HepG2 (cell line): ENCODE results near the gene TK1. TPM values are rescaled to one million over a fixed set of nuclear protein-coding genes. Genes with fewer than 3 reads are reported as not detected.

Experiments used
- CHCHD3 ChIP-seq: sonication (generic); formaldehyde crosslinking; IDR thresholded peaks from 2 replicates; pipeline ENCODE4 v1.8.0; 2022; ENCODE audit warnings: mild to moderate bottlenecking, missing genetic modification reagents, moderate library complexity
- ESRRA ChIP-seq: sonication (generic); formaldehyde crosslinking; IDR thresholded peaks from 2 replicates; pipeline ENCODE4 v1.5.1; 2020; ENCODE audit warnings: mild to moderate bottlenecking, low read depth, missing genetic modification reagents
- EZH2 ChIP-seq: conservative IDR thresholded peaks from 2 replicates; pipeline ENCODE4 v1.6.1; 2012; ENCODE audit warnings: mild to moderate bottlenecking, low read depth, low read length, moderate library complexity
- GZF1 ChIP-seq: sonication (generic); formaldehyde crosslinking; IDR thresholded peaks from 2 replicates; pipeline ENCODE4 v1.5.1; 2020; ENCODE audit warnings: mild to moderate bottlenecking, missing genetic modification reagents
- HDAC2 ChIP-seq: sonication (generic); formaldehyde crosslinking; IDR thresholded peaks from 2 replicates; pipeline ENCODE4 v1.4.0; 2020; ENCODE audit warnings: missing genetic modification reagents
- HNF1A ChIP-seq, 2 experiments: sonication (generic) in 1 of 2; formaldehyde crosslinking in 1 of 2; IDR thresholded peaks; 2 replicates each; pipeline versions ENCODE4 v1.4.0 to v1.6.1; 2016 to 2020; ENCODE audit warnings: borderline replicate concordance in 1 of 2, low read depth in 1 of 2, mild to moderate bottlenecking in 1 of 2, missing genetic modification reagents in 1 of 2
- IRF1 ChIP-seq: sonication (generic); formaldehyde crosslinking; IDR thresholded peaks from 2 replicates; pipeline ENCODE4 v1.4.0; 2020; ENCODE audit warnings: low read depth, mild to moderate bottlenecking, missing genetic modification reagents
- MIXL1 ChIP-seq: IDR thresholded peaks from 2 replicates; pipeline ENCODE4 v1.6.1; 2016
- PITX1 ChIP-seq: sonication (generic); formaldehyde crosslinking; IDR thresholded peaks from 2 replicates; pipeline ENCODE4 v1.5.1; 2020; ENCODE audit warnings: mild to moderate bottlenecking, missing genetic modification reagents
- POLR2AphosphoS2 ChIP-seq: IDR thresholded peaks from 2 replicates; pipeline ENCODE4 v1.6.1; 2011; ENCODE audit warnings: low read depth, low read length, improper control_type of control experiment
- REPIN1 ChIP-seq: sonication (generic); formaldehyde crosslinking; IDR thresholded peaks from 2 replicates; pipeline ENCODE4 v1.8.0; 2022; ENCODE audit warnings: missing genetic modification reagents, low read depth, mild to moderate bottlenecking, borderline replicate concordance
- SMAD1 ChIP-seq: sonication (generic); formaldehyde crosslinking; IDR thresholded peaks from 2 replicates; pipeline ENCODE4 v1.4.0; 2020; ENCODE audit warnings: missing genetic modification reagents, low read depth, mild to moderate bottlenecking, borderline replicate concordance
- TOPORS ChIP-seq: sonication (generic); formaldehyde crosslinking; IDR thresholded peaks from 2 replicates; pipeline ENCODE4 v1.8.0; 2023; ENCODE audit warnings: mild to moderate bottlenecking, missing genetic modification reagents
- TRAFD1 ChIP-seq: sonication (generic); formaldehyde crosslinking; IDR thresholded peaks from 2 replicates; pipeline ENCODE4 v1.5.1; 2020; ENCODE audit warnings: missing genetic modification reagents, mild to moderate bottlenecking, borderline replicate concordance
- ZMAT3 ChIP-seq: sonication (generic); formaldehyde crosslinking; conservative IDR thresholded peaks from 2 replicates; pipeline ENCODE4 v1.7.0; 2021; ENCODE audit warnings: missing genetic modification reagents
- ZNF101 ChIP-seq: sonication (generic); formaldehyde crosslinking; IDR thresholded peaks from 2 replicates; pipeline ENCODE4 v1.4.0; 2020; ENCODE audit warnings: mild to moderate bottlenecking, low read depth, missing genetic modification reagents, borderline replicate concordance
- ZNF230 ChIP-seq: sonication (generic); formaldehyde crosslinking; IDR thresholded peaks from 2 replicates; pipeline ENCODE4 v1.4.0; 2020; ENCODE audit warnings: mild to moderate bottlenecking, missing genetic modification reagents
- ZNF747 ChIP-seq: sonication (generic); formaldehyde crosslinking; IDR thresholded peaks from 2 replicates; pipeline ENCODE4 v1.8.1; 2023; ENCODE audit warnings: missing genetic modification reagents, mild to moderate bottlenecking, borderline replicate concordance
- ZUFSP ChIP-seq: sonication (generic); formaldehyde crosslinking; IDR thresholded peaks from 2 replicates; pipeline ENCODE4 v1.9.0; 2021; ENCODE audit warnings: missing genetic modification reagents, mild to moderate bottlenecking, borderline replicate concordance
- polyA plus RNA-seq, 8 experiments: library from polyadenylated mRNA; depleted of rRNA in 3 of 8; stranded (reverse) in 7 of 8; unstranded in 1 of 8; fragments of >200 nt; fragmentation: Illumina TruSeq in 4 of 8; extraction: Trizol in 4 of 8; gene quantifications; 2 replicates each; pipeline versions ENCODE4 v1.2.1 to v1.2.3, GENCODE V29; 2011 to 2016; ENCODE audit warnings: low read depth in 4 of 8, missing spikeins in 1 of 8, mixed read lengths in 1 of 8; ENCODE audit not compliant: insufficient read depth in 1 of 8
- total RNA-seq, 5 experiments: library from RNA; depleted of rRNA; stranded (reverse); fragments of >200 nt; fragmentation: Illumina TruSeq; extraction: Trizol; gene quantifications; 2 replicates each; pipeline ENCODE4 v1.2.3, GENCODE V29; 2016; ENCODE audit warnings: low read depth in 1 of 5

Gene TK1
- total and polyA plus RNA-seq, 2 of the 13 experiments (the other 11 are each of a cell fraction or from before 2014, with no cell fraction given): 45.0 to 96.0 TPM

- TF ChIP-seq ZNF101 (CRISPR knock-in tag) (no peak), ZMAT3 (CRISPR knock-in tag) (peak; percentile 94; the same call in 1 of the 2 replicates), ZNF747 (CRISPR knock-in tag) (no peak), ZNF230 (CRISPR knock-in tag) (no peak), ZUFSP (CRISPR knock-in tag) (no peak), IRF1 (CRISPR knock-in tag) (no peak), MIXL1 (peak; percentile 54; the same call in 1 of the 2 replicates), CHCHD3 (CRISPR knock-in tag) (no peak), TOPORS (CRISPR knock-in tag) (no peak), SMAD1 (CRISPR knock-in tag) (no peak), HNF1A (IDR thresholded peaks at IDR 0.05; ENCODE audit: low read depth) (no peak), HNF1A (CRISPR knock-in tag; IDR thresholded peaks at IDR 0.05; ENCODE audit: borderline replicate concordance) (no peak), EZH2 (no peak), PITX1 (CRISPR knock-in tag) (no peak), TRAFD1 (CRISPR knock-in tag) (0 out of 2 replicates have a peak, but pooled peaks have one; percentile 40), REPIN1 (CRISPR knock-in tag) (no peak), POLR2AphosphoS2 (no peak), GZF1 (CRISPR knock-in tag) (no peak), ESRRA (CRISPR knock-in tag) (0 out of 2 replicates have a peak, but pooled peaks have one; percentile 68), HDAC2 (CRISPR knock-in tag) (peak; percentile 59)
Measured at GRCh38 chr17:78130437-78131101, 56.3 kb downstream of the TK1 start, which contains the start of gene TMC8 (continued).
